Skin epidermis (tissue), 12 donors: ENCODE measurements around the gene SIRT3.
"Not testable (repeated sequence)": the region's sequence is repeated elsewhere in the genome, so short reads cannot be mapped to it uniquely, and the experiment has no call there.

Experiments
- H3K27ac ChIP-seq, 21 experiments: fragments of 200-600 bp; sonication (generic) in 11 of 21; one replicate each; pipeline ENCODE4 v1.5.0; 2020; ENCODE audit warnings: mild to moderate bottlenecking in 3 of 21, inconsistent platforms in 2 of 21, moderate library complexity in 2 of 21
- H3K4me3 ChIP-seq, 7 experiments: fragments of 200-600 bp; sonication (generic) in 2 of 7; one replicate each; pipeline ENCODE4 v1.5.0; 2020; ENCODE audit warnings: inconsistent platforms in 2 of 7, mild to moderate bottlenecking in 2 of 7, moderate library complexity in 1 of 7

SIRT3 gene

DNA sequence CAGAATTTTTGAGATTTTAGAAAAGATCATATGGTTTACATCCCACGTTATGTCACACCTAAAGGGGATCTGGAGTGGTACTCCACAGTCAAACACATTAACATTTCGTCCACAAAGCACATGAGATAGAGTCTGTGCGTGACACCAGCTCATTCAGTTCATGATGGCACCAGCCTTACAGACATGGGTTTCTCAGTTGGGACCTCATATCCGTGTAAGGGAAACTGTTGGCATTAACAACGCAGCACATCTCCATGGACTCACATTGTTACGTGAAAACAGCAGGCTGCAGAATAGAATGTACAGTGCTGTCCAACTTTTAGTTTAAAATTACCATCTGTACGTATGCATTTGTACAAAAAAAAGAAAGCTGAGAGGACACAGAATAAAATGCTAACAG lies 14.6 kb downstream of the SIRT3 start:
- no peak overlapping the region for H3K4me3 ChIP-seq
- H3K27ac ChIP-seq: no peak overlapping the region

DNA sequence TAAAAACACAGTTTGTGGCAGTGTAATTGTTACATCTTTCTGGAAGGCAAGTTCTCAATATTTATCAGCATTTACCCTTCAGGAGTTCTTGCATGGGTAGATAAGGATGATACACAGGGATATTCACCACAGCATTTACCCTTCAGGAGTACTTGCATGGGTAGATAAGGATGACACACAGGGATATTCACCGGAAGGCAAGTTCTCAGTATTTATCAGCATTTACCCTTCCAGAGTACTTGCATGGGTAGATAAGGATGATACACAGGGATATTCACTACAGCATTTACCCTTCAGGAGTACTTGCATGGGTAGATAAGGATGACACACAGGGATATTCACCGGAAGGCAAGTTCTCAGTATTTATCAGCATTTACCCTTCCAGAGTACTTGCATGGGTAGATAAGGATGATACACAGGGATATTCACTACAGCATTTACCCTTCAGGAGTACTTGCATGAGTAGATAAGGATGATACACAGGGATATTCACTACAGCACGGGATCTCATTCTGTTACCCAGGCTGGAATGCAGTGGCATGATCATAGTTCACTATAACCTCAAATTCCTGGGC lies 15.4 kb downstream of the SIRT3 start:
- H3K27ac ChIP-seq: not testable (repeated sequence)

GRCh38 chr11:218815-219593 lies 17.1 kb downstream of the SIRT3 start:
- Histone ChIP-seq H3K27ac (no peak overlapping the region), H3K4me3 (no peak overlapping the region)

More for the DNA sequence above, 15.4 kb downstream of the SIRT3 start:
- not testable (repeated sequence) for H3K4me3 ChIP-seq

DNA sequence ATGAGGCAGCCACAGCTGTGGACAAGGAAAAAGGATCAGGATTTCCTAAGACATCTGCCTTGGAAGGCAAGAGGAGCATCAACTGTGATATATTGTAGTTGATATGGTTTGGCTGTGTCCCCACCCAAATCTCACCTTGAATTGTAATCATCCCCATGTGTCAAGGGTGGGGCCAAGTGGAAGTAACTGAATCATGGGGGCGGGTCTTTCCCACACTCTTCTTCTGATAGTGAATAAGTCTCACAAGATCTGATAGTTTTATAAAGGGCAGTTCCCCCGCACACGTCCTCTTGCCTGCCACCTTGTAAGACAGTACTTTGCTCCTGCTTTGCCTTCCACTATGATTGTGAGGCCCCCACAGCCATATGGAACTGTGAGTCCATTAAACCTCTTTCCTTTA lies 18.4 kb downstream of the SIRT3 start:
- Histone ChIP-seq H3K27ac (no peak overlapping the region), H3K4me3 (no peak overlapping the region)

GRCh38 chr11:216081-216974 lies 19.8 kb downstream of the SIRT3 start:
- H3K4me3 ChIP-seq: no peak overlapping the region
- H3K27ac ChIP-seq: peak overlapping the region in 1 of 21 experiments; percentile 37

- Histone ChIP-seq H3K27ac (peak overlapping the region in 2 of 21 experiments; percentile 18 to 37), H3K4me3 (no peak overlapping the region)
Measured at GRCh38 chr11:215581-216037, 20.5 kb downstream of the SIRT3 start.

- Histone ChIP-seq H3K4me3 (no peak overlapping the region), H3K27ac (peak overlapping the region in 1 of 21 experiments; percentile 7)
Measured at GRCh38 chr11:214083-214482, 22.1 kb downstream of the SIRT3 start.

GRCh38 chr11:213111-213510 lies 23.0 kb downstream of the SIRT3 start:
- Histone ChIP-seq H3K4me3 (no peak overlapping the region), H3K27ac (no peak overlapping the region)

DNA sequence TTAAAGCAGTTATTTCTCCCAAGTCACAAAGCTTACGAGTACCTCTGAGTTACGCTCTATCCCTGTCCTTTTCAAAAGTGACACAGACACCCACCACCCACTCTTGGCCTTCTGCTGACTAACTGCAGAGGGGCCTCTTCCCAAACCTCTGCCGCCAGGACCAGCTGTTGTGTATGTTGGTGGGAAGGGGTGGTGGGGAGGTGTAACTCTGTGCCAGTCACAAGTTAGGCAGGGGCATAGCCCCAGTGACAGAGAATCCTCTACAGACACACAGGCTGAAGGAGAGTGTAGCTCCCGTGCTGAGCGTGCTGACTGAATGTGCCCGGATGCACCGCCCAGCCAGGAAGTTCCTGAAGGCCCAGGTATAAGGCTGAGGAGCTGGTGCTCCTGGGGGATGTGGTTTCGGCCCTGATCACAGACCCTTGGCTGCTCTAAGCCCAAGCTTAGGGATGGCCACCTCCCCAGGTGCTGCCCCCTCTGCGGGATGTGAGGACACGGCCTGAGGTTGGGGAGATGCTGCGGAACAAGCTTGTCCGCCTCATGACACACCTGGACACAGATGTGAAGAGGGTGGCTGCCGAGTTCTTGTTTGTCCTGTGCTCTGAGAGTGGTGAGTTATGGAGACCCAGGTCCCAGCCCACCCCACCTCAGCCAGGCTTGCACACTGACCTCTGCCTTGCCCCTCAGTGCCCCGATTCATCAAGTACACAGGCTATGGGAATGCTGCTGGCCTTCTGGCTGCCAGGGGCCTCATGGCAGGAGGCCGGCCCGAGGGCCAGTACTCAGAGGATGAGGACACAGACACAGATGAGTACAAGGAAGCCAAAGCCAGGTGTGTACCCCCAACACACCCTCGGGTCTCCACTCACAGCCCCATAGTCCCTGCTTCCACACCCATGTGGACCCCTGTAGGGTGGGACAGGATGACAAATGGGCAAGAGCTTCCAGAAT lies 23.7 kb downstream of the SIRT3 start:
- no peak overlapping the region for H3K4me3 ChIP-seq
- no peak overlapping the region for H3K27ac ChIP-seq

GRCh38 chr11:211741-212140 lies 24.4 kb downstream of the SIRT3 start:
- no peak overlapping the region for H3K4me3 ChIP-seq
- H3K27ac ChIP-seq: no peak overlapping the region

- no peak overlapping the region for H3K4me3 ChIP-seq
- H3K27ac ChIP-seq: peak overlapping the region in 1 of 21 experiments; percentile 98
Measured at GRCh38 chr11:211295-211694, 24.8 kb downstream of the SIRT3 start.

DNA sequence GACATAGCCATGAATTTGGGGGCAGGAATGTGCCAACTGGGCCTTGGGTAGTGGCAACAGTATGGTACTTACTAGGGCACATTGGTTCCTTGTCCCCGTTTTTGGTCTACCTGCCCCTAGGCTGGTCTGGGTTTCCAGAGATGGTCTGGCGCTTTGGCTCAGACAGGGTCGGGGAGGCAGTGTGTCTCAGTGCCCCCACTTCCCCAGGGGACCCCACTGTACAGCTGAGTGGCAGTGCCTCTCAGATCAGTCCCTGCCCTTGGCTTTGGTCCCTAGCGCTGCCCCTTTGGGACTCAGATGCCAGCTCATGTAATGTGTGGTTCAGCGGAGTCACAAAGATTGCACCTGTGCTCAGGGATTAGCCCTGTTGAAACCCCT lies 25.4 kb downstream of the SIRT3 start:
- H3K4me3 ChIP-seq: no peak overlapping the region
- peak overlapping the region in 3 of 21 experiments; percentile 98 for H3K27ac ChIP-seq

- Histone ChIP-seq H3K4me3 (peak overlapping the region in 2 of 7 experiments; percentile 87 to 99), H3K27ac (peak overlapping the region in 13 of 21 experiments; percentile 23 to 98 (median 97))
Measured at GRCh38 chr11:210122-210802, 25.9 kb downstream of the SIRT3 start.

DNA sequence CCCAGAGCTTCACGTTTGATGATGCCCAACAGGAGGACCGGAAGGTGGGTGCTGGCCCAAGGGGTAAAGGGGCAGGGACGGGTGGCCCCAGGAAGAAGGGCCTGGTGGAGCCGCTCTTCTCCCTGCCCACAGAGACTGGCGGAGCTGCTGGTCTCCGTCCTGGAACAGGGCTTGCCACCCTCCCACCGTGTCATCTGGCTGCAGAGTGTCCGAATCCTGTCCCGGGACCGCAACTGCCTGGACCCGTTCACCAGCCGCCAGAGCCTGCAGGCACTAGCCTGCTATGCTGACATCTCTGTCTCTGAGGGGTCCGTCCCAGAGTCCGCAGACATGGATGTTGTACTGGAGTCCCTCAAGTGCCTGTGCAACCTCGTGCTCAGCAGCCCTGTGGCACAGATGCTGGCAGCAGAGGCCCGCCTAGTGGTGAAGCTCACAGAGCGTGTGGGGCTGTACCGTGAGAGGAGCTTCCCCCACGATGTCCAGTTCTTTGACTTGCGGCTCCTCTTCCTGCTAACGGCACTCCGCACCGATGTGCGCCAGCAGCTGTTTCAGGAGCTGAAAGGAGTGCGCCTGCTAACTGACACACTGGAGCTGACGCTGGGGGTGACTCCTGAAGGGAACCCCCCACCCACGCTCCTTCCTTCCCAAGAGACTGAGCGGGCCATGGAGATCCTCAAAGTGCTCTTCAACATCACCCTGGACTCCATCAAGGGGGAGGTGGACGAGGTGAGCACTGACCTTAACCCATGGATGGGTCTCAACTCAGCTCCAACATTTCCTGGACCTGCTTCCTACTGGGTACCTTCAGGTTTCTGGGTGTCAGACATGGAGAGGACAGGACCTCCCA lies 26.6 kb downstream of the SIRT3 start:
- peak overlapping the region; percentile 87 to 99 (median 97) for H3K27ac ChIP-seq
- H3K4me3 ChIP-seq: peak overlapping the region; percentile 66 to 99 (median 94)

GRCh38 chr11:208917-209260 lies 27.3 kb downstream of the SIRT3 start:
- peak overlapping the region; percentile 87 to 99 (median 97) for H3K27ac ChIP-seq
- peak overlapping the region; percentile 66 to 99 (median 94) for H3K4me3 ChIP-seq

DNA sequence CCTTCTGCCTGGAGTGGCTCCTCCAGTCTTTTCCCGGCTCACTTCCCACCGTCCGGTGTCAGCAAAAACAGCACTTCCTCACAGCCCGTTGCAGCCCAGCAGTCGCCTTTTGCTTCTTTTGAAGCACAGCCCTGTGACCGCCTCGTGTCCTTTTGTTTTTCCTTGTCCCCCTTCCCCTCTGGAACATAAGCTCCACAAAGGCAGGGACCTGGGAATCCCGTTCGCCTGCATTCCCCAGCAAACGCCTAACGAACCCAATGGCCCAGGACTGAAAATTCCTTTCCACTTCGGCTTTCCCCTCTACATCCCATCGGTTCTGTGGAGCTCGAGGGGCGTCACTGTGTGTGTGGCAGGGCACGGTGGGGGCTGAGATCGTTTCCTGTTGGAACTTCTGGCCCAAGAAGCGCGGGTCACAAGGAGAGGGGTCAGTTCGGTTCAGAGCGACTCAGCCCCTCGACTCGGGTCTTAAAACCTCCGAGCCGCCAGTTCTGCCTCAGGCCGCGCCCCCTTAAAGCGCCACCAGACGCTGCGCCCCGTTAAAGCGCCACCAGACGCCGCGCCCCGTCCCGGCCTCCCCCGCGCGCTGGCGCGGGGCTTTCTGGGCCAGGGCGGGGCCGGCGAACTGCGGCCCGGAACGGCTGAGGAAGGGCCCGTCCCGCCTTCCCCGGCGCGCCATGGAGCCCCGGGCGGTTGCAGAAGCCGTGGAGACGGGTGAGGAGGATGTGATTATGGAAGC lies 27.8 kb downstream of the SIRT3 start:
- H3K4me3 ChIP-seq: peak overlapping the region; percentile 66 to 99 (median 94)
- H3K27ac ChIP-seq: peak overlapping the region; percentile 87 to 99 (median 97)

DNA sequence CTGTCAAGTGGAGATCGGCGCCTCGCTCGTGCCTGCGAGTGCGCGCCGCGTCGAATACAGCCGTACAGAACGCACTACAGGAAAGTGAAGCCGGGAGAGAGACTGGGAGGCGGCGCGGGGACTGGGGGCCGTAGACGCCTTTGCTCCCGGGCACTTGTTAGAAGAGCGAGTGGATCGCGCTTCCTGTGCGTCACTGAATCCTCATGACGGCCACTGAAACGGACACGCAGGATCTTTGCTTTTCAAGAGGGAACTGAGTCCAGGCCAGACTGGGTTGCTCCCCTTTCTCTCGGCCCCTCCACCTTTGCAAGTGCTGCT lies 28.3 kb downstream of the SIRT3 start:
- Histone ChIP-seq H3K4me3 (peak overlapping the region; percentile 66 to 99 (median 94)), H3K27ac (peak overlapping the region; percentile 87 to 99 (median 97))
